Stimulated activated CD4-positive, alpha-beta T cell treated with anti-CD3 and anti-CD28 coated beads, Interleukin-12 subunit alpha, Interleukin-12 subunit beta, amount 100 ng/mL, for 4 hours (primary cell): ENCODE results near the gene CALM3.
A peak's percentile ranks its signal among the peaks of the same experiment; 100 is the strongest.
"Not testable (repeated sequence)": the region's sequence is repeated elsewhere in the genome, so short reads cannot be mapped to it uniquely, and the experiment has no call there.

Source experiments
- DNase-seq: peaks from one replicate; pipeline ENCODE4 v3.0.0-alpha.2; 2020

CALM3 gene

DNA sequence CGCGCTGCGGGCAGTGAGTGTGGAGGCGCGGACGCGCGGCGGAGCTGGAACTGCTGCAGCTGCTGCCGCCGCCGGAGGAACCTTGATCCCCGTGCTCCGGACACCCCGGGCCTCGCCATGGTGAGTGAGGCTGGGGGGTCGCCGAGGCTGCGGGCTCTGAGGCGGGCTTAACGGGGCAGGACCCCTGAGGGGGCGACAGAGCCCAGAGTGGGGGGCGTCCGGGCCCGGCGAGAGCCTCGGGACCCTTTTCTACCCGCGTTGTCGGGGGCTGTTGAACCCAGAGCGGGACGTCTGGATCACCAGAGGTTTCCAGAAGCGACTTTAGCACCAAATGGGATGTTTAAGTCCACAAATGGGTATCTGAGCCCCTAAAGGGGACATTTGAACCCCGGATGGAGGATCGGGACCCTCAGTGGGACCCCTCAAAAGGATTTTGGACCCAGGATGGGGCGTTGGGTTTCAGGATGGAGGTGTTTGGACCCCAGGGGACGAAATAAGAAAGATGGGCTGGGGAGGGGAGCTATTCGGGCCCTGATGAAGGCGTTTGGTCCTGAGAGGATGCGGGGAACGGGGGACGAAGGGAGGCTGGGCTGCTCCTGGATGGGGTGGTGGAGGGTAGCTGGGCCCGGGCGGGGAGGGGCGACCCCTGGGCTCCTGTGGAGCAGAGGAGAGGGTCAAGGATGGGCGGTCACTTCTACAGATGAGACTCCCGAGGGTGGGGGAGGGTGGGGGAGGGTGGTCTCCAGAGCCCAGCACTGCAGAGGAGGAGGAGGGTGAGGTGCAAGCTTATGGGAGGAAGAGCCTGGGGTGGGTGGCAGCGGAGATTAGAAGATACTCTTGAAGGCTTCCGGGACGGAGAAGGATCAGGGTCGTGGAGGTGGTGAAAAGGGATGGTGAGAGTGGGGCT, at the start of gene CALM3:
Gene CALM3, plus strand, starts transcription at position 13 of the 907 bp plus-strand sequence. Its CDS starts 105 bp downstream, at position 118.
- no peak for DNase-seq

DNA sequence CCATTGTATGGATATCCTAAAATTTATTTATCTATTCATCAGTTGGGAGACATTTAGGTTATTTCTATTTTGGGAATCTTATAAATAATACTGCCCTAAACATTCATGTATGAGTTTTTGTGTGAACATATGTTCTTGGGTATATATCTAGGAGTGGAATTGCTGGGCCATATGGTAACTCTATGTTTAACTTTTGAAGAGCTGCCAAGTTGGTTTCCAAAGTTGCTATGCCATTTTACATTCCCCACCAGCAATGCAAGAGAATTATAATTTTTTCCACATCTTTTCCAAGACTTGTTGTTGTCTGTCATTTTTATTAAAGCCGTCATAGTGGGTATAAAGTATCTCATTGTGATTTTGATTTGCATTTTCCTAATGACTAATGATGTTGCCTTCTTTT, 48.2 kb upstream of the CALM3 start:
- no peak for DNase-seq

DNA sequence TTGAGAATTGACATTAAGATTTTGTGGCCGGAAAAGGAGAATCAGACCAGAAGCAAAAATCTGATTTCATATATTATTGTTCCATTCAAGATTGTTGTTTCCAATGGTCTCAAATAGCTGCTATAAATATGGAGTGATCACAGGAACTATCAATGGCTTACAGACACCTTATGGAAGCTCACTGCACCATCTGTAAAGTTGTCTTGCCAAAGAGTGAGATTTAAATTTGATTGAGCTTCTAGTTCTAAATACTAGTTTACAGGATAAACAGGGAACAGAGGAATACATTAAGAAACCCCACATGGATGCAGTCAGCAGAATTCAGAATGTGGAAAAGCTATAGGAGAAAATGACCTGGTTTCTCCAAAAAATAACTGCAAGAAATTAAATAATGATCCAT, 47.0 kb upstream of the CALM3 start:
- DNase-seq: no peak

DNA sequence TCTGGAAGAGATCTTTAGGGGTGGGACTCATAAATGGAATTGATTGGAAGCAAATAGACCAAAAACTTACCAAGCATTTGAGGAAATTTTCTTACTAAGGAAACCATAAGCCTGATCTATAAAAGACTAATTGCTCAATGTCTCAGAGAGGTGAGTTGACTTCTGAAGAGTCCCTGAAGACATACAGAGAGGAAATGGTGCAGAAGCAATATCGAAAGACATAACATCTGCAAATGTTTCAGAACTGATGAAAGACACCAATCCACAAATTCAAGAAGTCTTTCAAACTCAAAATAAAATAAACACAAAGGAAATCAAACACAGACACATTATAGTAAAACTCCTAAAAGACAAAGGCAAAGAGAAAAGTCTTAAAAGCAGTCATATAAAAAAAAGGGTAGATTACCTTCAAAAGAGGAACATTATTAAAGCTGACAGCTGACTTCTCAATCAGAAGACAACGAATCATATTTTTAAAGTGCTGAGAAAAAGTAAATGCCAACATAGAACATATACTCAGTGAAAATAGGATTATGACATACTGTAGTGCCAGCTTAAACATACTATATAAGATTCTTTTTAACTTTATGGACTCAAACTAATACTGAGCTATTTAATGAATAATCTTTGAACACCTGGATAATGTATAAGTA, 45.4 kb upstream of the CALM3 start:
- DNase-seq: no peak

DNA sequence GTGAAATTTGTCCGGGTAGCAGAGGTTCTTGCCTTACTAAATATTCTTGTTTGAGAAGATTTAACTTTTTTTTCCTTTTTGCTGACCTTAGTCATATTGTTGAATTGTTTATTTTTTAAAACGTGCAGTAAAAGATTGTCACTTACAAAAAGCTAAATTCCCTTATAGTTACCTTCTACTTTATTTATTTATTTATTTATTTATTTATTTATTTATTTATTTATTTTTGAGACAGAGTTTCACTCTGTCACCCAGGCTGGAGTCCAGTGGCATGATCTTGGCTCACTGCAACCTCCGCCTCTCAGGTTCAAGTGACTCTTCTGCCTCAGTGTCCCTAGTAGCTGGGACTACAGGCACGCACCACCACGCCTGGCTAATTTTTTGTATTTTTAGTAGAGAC, 44.7 kb upstream of the CALM3 start:
- not testable (repeated sequence) for DNase-seq

DNA sequence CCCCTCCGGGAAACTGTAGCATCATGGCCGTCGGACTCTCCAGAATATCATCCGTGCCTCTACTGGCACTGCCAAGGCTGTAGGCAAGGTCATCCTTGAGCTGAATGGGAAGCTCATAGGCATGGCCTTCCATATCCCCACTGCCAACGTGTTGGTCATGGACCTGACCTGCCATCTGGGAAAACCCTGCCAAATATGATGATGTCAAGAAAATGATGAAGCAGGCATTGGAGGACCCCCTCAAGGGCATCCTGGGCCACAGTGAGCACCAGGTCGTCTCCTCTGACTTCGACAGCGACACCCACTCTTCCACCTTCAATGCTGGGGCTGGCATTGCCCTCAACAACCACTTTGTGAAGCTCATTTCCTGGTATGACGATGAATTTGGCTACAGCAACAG, 41.9 kb upstream of the CALM3 start:
- no peak for DNase-seq

DNA sequence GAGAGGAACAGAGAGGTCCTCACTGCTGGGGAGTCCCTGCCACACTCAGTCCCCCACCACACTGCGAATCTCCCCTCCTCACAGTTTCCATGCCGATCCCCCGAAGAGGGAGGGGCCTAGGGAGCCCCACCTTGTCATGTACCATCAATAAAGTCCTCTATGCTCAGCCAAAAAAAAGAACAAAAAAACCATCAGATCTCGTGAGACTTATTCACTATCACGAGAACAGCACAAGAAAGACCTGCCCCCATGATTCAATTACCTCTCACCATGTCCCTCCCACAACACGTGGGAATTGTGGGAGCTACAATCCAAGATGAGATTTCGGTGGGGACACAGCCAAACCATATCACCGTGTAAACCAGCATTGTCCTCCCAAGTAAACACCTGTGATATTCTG, 41.5 kb upstream of the CALM3 start:
- not testable (repeated sequence) for DNase-seq

DNA sequence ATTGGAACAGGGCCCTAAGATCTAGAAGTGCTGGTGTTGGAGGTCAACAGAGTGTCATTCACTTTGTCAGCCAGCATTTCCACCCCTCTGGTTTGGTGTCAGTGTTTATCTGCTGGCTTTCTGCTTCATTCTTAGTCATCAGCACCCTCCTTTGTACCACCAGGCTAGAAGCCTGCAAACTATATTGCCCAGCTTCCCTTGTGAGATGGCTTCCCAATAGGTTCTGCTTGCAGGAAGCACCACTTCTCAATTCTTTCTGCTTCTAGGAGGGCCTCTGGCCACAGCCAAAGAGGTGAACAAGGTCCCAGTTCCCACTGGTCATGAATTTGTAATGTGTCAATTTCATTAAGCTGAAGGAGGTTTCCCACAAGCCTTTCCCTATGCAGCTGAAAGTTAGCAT, 36.4 kb upstream of the CALM3 start:
- no peak for DNase-seq

DNA sequence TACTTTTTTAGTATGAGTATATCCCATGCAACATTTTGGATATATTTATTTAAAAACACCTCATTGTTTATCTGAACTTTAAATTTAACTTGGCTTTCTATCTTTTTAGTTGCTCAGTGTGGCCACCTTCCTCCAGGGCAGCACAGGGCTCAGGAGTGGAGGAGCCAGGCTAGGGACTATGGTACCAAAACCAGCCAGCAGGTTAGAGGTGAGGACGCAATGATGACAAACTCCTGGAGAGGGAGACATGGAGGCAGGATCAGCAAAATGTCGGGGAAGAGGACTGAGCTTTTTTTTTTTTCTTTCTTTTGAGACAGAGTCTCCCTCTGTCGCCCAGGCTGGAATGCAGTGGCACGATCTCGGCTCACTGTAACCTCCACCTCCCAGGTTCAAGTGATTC, 29.6 kb upstream of the CALM3 start:
- DNase-seq: no peak

DNA sequence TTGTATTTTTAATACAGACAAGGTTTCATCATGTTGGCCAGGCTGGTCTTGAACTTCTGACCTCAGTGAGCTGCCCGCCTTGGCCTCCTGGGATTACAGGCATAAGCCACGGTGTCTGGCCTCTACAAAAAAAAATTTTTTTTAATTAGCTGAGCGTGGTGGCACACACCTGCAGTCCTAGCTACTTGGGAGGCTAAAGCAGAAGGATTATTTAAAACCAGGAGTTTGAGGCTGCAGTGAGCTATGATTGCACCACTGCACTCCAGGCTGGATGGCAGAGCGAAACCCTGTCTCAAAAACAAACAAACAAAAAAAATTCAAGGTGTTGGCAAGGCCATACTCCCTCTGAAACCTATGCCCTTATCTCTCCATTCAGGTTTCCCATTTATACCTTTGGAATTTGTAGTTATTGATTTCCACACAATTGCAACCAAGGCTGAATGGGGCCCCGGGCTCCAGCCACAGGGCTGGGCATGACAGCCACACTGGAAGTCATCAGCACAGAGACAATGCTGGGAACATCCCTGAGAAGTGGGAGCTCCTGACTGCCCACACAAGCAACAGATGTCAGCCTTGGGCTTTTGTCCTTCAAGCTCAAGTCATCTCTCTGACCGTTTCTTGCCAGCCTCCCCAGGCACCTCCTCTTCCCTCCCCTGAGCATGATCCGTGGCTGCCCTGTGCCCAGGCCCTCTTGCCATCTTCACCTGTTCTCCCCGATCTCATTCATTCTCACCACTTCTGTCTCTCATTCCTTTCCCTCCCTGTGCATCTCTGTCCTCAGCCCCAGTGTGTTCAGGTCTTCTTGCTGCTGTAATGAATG, 27.2 kb upstream of the CALM3 start:
- no peak for DNase-seq

DNA sequence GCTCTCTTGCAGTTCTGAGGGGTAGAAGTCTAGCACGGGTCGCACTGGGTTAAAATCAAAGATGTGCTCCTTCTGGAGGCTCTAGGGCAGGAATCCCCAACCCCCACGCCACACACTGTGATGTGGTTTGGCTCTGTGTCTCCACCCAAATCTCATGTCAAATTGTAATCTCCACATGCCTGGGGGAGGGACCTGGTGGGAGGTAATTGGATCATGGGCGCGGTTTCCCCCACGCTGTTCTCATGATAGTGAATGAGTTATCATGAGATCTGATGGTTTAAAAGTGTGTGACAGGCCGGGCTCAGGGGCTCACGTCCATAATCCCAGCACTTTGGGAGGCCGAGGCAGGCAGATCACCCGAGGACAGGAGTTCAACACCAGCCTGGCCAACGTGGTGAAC, 26.6 kb upstream of the CALM3 start:
- DNase-seq: peak; percentile 20

DNA sequence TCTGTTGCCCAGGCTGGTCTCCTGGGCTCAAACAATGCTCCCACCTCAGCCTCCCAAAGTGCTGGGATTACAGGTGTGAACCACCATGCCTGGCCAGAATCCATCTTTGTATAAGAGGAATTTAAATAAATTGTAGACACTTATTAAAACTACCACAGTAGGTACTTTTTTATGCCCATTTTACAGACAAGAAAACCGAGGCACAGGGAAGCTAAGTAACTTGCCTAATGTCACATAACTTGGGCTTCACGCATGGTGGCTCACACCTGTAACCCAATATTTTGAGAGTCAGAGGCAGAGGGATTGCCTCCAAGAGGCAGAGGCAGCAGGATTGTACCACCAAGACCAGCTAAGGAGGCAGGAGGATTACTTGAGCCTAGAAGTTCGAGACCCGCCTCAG, 22.7 kb upstream of the CALM3 start:
- no peak for DNase-seq

DNA sequence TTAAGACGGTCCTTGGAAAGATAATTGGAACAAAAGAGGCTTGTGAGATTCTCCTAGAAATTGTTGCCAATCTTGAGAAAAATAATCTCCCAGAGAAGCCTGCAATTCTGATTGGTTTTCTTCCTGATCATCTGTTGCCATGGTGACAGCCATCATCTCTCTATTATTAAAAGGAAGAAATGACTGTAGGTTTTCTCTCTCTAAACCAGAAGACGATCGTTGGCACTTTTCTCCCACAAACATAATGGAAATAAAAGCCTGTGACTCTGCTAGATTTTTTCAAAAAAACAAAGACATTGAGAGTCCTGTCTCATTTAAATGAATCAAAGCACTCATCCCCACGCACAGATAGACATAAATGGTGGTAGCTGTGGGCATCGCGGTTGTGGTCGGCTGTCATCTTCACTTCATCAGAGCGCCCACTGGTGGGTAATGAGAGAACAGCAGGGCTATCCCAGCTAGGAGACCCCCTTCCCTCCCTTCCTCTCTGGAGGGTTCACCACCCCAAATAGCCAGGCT, 21.7 kb upstream of the CALM3 start:
- peak; percentile 28 for DNase-seq

DNA sequence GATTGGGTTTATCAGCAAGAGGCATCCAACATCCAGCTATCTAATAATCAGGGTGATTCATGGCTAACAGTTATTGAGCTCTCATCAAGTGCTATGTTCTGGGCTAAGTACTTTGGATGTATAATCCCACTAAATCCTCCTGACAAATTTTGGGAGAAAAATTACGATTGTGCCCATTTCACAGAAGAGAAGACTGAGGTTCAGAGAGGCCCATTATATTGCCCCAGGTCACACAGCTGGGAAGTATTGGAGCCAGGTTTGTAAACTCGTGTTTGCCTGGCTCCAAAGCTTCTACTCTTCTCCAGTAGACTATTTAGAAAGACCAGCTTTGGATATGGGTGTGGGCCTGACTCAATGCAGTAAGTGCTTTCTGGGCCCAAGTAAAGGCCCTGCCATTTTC, 20.9 kb upstream of the CALM3 start:
- DNase-seq: no peak

DNA sequence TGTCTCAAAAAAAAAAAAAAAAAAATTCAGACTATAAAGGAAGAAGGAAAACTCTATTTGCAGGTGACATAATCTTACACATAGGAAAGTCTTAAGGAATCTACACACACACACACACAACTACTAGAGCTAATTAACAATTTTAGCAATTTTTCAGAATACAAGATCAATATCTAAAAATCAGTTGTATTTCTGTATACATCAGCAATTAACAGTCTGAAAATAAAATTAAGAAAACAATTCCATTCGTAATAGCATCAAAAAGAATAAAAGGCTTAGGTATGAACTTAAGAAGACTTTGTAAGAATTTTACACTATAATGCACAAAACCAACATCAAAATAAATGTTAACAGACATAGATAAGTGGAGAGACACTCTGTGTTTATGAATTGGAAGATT, 15.6 kb upstream of the CALM3 start:
- no peak for DNase-seq

DNA sequence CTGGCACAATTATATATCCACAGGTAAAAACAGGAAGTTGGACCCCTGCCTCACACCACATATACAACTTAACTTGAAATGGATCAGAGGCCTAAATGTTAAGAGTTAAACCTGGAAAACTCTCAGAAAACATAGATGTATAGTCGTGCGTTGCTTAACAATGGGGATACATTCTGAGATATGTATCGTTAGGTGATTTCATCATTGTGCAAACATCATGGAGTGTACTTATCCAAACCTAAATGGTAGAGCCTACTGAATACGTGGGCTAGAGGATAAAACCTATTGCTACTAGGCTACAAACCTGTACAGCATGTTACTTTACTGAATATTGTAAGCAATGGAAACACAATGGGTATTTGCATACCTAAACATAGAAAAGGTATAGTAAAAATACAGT, 14.8 kb upstream of the CALM3 start:
- no peak for DNase-seq

DNA sequence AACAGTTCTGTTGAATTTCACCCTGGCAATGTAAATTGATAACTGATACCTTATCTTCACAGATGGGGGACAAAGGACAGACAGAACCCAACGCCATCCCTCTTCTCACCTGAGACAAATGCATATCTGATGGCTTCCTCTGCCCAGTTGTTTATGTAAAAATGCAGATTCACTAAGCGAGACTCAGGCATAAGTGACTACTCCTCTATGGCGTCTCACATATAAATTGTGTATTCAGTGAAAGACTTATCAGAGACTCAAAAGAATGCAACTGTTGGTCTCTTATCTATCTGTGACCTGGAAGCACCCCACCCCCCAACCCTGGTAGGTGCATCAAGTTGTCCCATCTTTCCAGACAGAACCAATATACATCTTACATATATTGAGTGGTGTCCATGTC, 13.3 kb upstream of the CALM3 start:
- DNase-seq: no peak

DNA sequence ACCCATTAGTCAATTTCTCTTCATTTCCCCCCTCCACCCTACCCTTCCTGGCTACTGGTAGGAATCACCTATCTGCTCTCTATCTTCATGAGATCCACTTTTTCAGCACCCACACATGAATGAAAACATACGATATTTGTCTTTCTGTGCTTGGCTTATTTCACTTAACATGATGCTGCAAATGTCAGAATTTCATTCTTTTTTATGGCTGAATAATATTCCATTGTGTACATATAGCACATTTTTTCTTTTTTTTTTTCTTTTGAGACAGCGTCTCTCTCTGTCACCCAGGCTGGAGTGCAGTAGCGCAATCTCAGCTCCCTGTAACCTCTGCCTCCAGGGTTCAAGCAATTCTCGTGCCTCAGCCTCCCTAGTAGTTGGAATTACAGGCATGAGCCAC, 9.9 kb upstream of the CALM3 start:
- no peak for DNase-seq

DNA sequence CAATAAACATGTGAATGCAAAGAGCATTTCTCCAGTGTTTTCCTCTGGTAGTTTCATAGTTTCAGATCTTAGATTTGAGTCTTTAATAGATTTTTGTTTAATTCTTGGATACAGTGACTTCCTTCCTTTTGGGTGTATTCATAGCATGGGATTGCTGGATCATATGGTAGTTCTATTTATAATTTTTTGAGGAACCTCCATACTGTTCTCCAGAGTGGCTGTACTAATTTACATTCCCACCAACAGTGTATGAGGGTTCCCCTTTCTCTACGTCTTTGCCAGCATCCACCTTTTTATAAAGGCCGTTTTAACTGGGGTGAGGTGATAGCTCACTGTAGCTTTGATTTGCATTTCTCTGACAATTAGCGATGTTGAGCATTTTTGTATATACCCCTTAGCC, 9.3 kb upstream of the CALM3 start:
- DNase-seq: no peak

DNA sequence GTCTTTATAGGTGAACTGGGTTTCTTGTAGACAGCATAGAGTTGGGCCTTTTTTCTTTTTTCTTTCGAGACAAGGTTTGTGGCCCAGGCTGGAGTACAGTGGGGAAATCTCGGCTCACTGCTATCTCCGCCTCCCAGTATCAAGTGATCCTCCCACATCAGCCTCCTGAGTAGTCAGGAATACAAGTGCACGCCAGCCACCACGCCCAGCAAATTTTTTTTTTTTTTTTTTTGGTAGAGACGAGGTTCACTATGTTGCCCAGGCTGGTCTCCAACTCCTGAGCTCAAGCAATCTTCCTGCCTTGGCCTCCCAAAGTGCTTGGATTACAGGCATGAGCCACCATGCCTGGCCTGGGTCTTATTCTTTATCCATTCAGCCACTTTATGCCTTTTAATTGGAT, 5.1 kb upstream of the CALM3 start:
- no peak for DNase-seq

DNA sequence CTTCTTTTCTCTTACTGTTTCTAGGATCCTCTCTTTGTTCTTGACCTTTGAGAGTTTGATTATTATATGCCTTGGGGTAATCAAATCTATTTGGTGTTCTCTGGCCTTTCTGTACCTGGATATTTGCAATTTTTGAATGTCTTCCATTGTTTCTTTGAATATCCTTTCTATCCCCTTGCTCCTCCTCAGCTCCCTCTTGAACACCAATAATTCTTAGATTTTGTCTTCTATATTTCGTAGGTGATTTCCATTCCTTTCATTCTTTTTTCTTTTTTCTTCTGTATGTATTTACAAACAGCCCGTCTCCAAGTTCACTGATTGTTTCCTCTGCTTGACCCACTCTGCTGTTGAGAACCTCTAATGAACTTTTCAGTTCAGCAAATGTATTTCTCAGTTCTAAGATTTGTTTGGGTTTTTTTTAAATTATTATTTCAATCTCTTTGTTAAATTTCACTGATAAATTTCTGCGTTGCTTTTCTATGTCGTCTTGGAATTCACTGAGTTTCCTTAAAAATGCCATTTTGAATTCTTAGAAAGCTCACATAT, 2.7 kb upstream of the CALM3 start:
- DNase-seq: no peak

DNA sequence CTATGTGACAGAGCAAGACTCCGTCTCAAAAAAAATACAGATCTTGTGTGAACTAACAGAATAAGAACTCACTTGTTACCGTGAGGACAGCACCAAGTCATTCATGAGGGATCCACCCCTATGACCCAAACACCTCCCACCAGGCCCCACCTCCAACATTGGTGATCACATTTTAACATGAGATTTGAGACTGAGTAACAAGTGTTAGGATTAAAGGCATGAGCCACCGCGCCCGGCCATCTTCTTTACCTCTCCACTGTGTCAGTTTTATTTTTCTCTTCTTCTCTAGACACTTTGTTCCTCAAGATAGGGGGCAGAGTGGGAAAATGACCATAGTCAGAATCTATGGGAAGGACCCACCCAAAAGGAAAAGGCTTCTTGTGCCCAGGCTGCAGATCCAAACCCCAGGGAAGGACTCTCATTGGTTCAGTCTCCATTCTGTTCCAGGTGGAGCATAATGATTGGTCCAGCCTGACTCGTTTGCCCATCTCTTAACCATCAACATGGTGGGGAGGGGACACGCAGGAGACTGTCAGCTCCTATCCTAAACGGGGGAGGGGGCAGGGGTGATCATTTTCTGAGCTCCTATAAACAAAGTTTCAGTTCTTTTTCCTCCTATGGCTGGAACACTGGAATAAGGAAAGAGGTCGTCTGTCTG, 1.3 kb upstream of the CALM3 start:
- DNase-seq: no peak
